ENCODE data around the gene LMAN1L.

Gene LMAN1L

DNA sequence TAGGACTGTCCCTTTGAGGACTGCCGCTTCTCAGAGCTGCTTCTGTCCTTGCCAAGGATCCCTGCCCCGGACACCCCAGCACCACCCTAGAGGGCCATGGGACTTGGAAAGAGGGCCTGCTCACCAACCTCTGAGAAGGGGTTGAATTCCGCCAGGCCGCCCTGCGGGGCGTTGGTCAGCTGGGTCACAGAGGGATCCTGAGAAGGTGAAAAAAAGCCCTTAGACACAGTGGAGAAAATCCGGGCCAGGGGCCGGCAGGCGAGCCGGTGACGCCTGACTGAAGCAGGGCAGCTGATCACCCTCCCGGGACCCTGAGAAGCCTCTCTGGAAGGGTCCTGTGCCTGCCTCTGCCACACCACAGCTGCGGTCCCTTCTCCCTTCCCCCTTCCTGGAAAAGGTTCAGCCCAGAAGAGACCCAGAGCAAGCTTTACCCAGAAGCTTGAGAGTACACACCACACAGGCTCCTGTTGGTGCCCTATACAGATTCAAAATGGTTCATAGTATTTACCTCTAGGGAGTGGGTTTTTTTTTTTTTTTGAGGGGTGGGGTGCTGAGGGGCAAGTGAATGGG is 41.9 kb downstream of the LMAN1L start:
- no peak overlapping the region for H2AK5ac ChIP-seq (ENCODE audit: low read length)
- H3K79me2 ChIP-seq (ENCODE audit: control insufficient read depth, insufficient read depth, low read length): no peaks in the 10 kb centered on the region
- H3K56ac ChIP-seq (ENCODE audit: low read length): no peak overlapping the region
- no peak overlapping the region for H3K4me3 ChIP-seq (ENCODE audit: low read length)
- H3K27me3 ChIP-seq (ENCODE audit: insufficient read depth, low read length, poor library complexity): no peaks in the 10 kb centered on the region
- DNase-seq: no peak
- H3K79me1 ChIP-seq (ENCODE audit: low read length): no peaks in the 10 kb centered on the region
- no peak overlapping the region for H3K4me2 ChIP-seq (ENCODE audit: low read length)
- H2BK5ac ChIP-seq (ENCODE audit: low read length): no peak overlapping the region
- H3K4me1 ChIP-seq (ENCODE audit: control insufficient read depth, low read depth, low read length): no peaks in the 10 kb centered on the region
- no peak overlapping the region for H3K4ac ChIP-seq (ENCODE audit: low read depth, low read length)
- no peak overlapping the region for H3K9ac ChIP-seq (ENCODE audit: low read length)
- no peak overlapping the region for H2BK120ac ChIP-seq (ENCODE audit: low read depth, low read length)
- H4K8ac ChIP-seq (ENCODE audit: low read depth, low read length): no peak overlapping the region
- H3K23ac ChIP-seq (ENCODE audit: low read length): no peak overlapping the region
- no CpG with 5 or more reads among the region's 13 CpGs for WGBS (ENCODE audit: extremely low coverage, insufficient coverage, low lambda C conversion rate)
- H4K5ac ChIP-seq (ENCODE audit: low read length): no peak overlapping the region
- no peak overlapping the region for H3K27ac ChIP-seq (ENCODE audit: low read depth, low read length)
- peaks cover 1% of the 10 kb centered on the region for H3K36me3 ChIP-seq (ENCODE audit: control insufficient read depth, insufficient read depth, low read length)
- H2BK15ac ChIP-seq (replicated peaks; ENCODE audit: low read depth): no peak overlapping the region
- H3K18ac ChIP-seq (ENCODE audit: low read length): no peak overlapping the region

DNA sequence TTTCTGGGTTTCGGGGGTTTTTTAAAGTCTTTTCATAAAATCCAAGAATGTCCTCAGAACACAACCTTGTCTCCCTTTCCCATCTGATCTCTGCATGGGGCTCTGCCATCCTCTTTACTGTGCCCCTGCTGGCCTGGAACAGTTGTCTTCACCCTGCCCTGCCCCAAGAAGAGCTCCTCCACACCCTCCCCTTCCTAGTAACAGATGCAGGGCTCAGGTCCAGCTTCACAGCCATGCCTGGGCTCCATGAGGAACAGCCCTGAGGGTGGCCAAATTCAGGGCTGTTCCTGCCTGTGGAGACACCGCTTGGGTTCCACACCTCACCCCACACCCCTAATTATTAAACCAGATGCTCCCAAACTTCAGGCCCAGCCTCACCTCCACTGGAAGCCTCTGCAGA is 43.2 kb downstream of the LMAN1L start:
- H2BK15ac ChIP-seq (replicated peaks; ENCODE audit: low read depth): no peak overlapping the region
- no peak overlapping the region for H3K27ac ChIP-seq (ENCODE audit: low read depth, low read length)
- H3K79me2 ChIP-seq (ENCODE audit: control insufficient read depth, insufficient read depth, low read length): no peaks in the 10 kb centered on the region
- H3K4ac ChIP-seq (ENCODE audit: low read depth, low read length): no peak overlapping the region
- no peak overlapping the region for H3K4me3 ChIP-seq (ENCODE audit: low read length)
- no peaks in the 10 kb centered on the region for H3K27me3 ChIP-seq (ENCODE audit: insufficient read depth, low read length, poor library complexity)
- peaks cover 1% of the 10 kb centered on the region for H3K36me3 ChIP-seq (ENCODE audit: control insufficient read depth, insufficient read depth, low read length)
- no peak overlapping the region for H3K9ac ChIP-seq (ENCODE audit: low read length)
- no peaks in the 10 kb centered on the region for H3K79me1 ChIP-seq (ENCODE audit: low read length)
- no peak overlapping the region for H3K18ac ChIP-seq (ENCODE audit: low read length)
- H3K56ac ChIP-seq (ENCODE audit: low read length): no peak overlapping the region
- H4K8ac ChIP-seq (ENCODE audit: low read depth, low read length): no peak overlapping the region
- no peak overlapping the region for H4K5ac ChIP-seq (ENCODE audit: low read length)
- WGBS (ENCODE audit: extremely low coverage, insufficient coverage, low lambda C conversion rate): no CpG with 5 or more reads among the region's 2 CpGs
- H2BK5ac ChIP-seq (ENCODE audit: low read length): no peak overlapping the region
- no peak overlapping the region for H2BK120ac ChIP-seq (ENCODE audit: low read depth, low read length)
- DNase-seq: no peak
- H3K4me1 ChIP-seq (ENCODE audit: control insufficient read depth, low read depth, low read length): no peaks in the 10 kb centered on the region
- H3K23ac ChIP-seq (ENCODE audit: low read length): no peak overlapping the region
- no peak overlapping the region for H3K4me2 ChIP-seq (ENCODE audit: low read length)
- no peak overlapping the region for H2AK5ac ChIP-seq (ENCODE audit: low read length)

DNA sequence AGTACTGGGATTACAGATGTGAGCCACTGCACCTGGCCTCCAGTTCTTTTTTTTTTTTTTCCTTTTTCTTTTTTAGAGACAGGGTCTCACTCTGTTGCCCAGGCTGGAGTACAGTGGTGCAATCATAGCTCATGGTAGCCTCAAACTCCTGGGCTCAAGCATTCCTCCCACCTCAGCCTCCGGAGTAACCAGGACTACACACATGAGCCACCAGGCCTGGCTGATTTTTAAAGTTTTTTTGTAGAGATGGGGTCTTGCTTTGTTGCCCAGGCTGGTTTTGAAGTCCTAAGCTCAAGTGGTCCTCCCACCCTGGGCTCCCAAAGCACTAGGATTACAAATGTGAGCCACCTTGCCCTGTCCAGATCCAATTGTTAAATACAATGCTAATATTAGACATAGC is 43.9 kb downstream of the LMAN1L start:
- Histone ChIP-seq H4K5ac (ENCODE audit: low read length) (no peak overlapping the region), H3K23ac (ENCODE audit: low read length) (no peak overlapping the region), H3K4me3 (ENCODE audit: low read length) (no peak overlapping the region), H3K4me1 (ENCODE audit: control insufficient read depth, low read depth, low read length) (no peaks in the 10 kb centered on the region), H3K27ac (ENCODE audit: low read depth, low read length) (no peak overlapping the region), H2BK120ac (ENCODE audit: low read depth, low read length) (no peak overlapping the region), H3K36me3 (ENCODE audit: control insufficient read depth, insufficient read depth, low read length) (no peaks in the 10 kb centered on the region), H3K4me2 (ENCODE audit: low read length) (no peak overlapping the region), H3K9ac (ENCODE audit: low read length) (no peak overlapping the region), H3K4ac (ENCODE audit: low read depth, low read length) (no peak overlapping the region), H3K27me3 (ENCODE audit: insufficient read depth, low read length, poor library complexity) (no peaks in the 10 kb centered on the region), H3K79me1 (ENCODE audit: low read length) (peaks cover 2% of the 10 kb centered on the region), H3K79me2 (ENCODE audit: control insufficient read depth, insufficient read depth, low read length) (no peaks in the 10 kb centered on the region), H2BK15ac (replicated peaks; ENCODE audit: low read depth) (no peak overlapping the region), H2AK5ac (ENCODE audit: low read length) (no peak overlapping the region), H2BK5ac (ENCODE audit: low read length) (no peak overlapping the region), H4K8ac (ENCODE audit: low read depth, low read length) (no peak overlapping the region), H3K56ac (ENCODE audit: low read length) (no peak overlapping the region), H3K18ac (ENCODE audit: low read length) (no peak overlapping the region)
- WGBS (ENCODE audit: extremely low coverage, insufficient coverage, low lambda C conversion rate): no CpG with 5 or more reads among the region's 1 CpG
- DNase-seq: no peak

DNA sequence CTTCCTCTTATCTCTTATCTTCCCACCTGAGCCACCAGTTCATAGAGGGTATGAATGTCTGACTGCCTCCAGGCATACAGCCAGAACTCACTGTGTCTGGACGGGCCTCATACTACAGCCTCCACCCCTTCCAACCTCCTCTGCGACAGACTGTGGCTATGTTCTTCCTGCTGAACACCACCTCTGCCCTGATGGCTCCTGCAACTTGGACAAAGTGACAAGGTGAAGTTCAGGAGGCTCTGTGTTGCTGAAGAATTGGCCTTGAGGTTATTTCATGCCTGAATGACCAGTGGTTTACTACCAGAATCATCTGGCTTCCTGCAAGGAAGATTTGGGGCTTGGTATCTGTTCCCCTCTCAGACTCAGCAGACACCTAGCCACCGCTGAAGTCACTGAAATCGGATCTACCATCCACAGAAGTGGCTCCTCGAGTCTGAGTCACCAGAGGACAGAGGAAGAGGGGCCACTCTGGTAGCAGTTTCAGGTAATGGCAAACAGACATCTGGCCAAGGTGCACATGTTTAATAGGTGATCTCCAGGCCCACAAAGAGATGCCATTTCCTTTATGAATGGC is 44.5 kb downstream of the LMAN1L start:
- Histone ChIP-seq H2BK5ac (ENCODE audit: low read length) (no peak overlapping the region), H3K4me3 (ENCODE audit: low read length) (no peak overlapping the region), H3K18ac (ENCODE audit: low read length) (no peak overlapping the region), H3K4me1 (ENCODE audit: control insufficient read depth, low read depth, low read length) (no peaks in the 10 kb centered on the region), H2BK15ac (replicated peaks; ENCODE audit: low read depth) (no peak overlapping the region), H3K36me3 (ENCODE audit: control insufficient read depth, insufficient read depth, low read length) (no peaks in the 10 kb centered on the region), H2AK5ac (ENCODE audit: low read length) (no peak overlapping the region), H3K4ac (ENCODE audit: low read depth, low read length) (no peak overlapping the region), H4K8ac (ENCODE audit: low read depth, low read length) (no peak overlapping the region), H2BK120ac (ENCODE audit: low read depth, low read length) (no peak overlapping the region), H3K79me1 (ENCODE audit: low read length) (peaks cover 2% of the 10 kb centered on the region), H3K9ac (ENCODE audit: low read length) (no peak overlapping the region), H3K79me2 (ENCODE audit: control insufficient read depth, insufficient read depth, low read length) (no peaks in the 10 kb centered on the region), H3K23ac (ENCODE audit: low read length) (no peak overlapping the region), H4K5ac (ENCODE audit: low read length) (no peak overlapping the region), H3K4me2 (ENCODE audit: low read length) (no peak overlapping the region), H3K27ac (ENCODE audit: low read depth, low read length) (no peak overlapping the region), H3K56ac (ENCODE audit: low read length) (no peak overlapping the region), H3K27me3 (ENCODE audit: insufficient read depth, low read length, poor library complexity) (no peaks in the 10 kb centered on the region)
- DNase-seq: no peak
- WGBS (ENCODE audit: extremely low coverage, insufficient coverage, low lambda C conversion rate): no CpG with 5 or more reads among the region's 5 CpGs

DNA sequence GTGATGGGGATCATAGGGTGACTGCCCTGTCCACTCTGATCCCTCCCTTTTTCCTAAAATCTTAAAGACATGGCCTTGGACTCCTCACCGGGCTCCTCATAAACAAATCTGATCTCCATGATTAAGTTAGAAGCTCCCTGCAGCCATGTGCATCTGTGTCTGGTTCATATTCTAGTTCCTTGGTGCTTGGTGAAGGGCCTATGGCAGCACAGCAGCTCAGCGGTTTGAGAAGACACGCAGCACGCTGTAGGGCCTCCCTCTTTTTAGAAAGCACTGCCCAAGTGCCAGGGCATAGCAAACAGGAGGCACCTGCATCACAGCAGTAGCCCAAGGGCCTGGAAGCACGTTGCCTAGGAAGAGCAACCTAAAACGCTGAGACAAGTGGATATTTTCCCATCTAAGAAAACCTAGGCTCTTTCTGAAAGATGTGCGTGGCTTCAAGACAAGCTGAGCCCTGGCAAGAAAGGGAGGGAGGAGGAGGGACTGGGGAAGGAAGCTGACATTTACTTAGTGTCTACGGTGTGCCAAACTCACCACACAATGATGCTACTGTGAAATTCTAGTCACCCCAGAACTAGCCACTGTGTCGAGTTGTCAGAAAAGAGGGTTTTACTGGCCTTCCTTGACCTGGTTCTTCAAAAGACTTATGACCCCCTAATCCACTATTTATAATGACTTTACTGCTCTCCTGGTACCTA is 45.2 kb downstream of the LMAN1L start:
- Histone ChIP-seq H2AK5ac (ENCODE audit: low read length) (no peak overlapping the region), H3K4me3 (ENCODE audit: low read length) (no peak overlapping the region), H3K56ac (ENCODE audit: low read length) (no peak overlapping the region), H3K4me1 (ENCODE audit: control insufficient read depth, low read depth, low read length) (no peaks in the 10 kb centered on the region), H2BK120ac (ENCODE audit: low read depth, low read length) (no peak overlapping the region), H2BK15ac (replicated peaks; ENCODE audit: low read depth) (no peak overlapping the region), H3K9ac (ENCODE audit: low read length) (no peak overlapping the region), H3K4ac (ENCODE audit: low read depth, low read length) (no peak overlapping the region), H4K5ac (ENCODE audit: low read length) (no peak overlapping the region), H3K79me1 (ENCODE audit: low read length) (peaks cover 2% of the 10 kb centered on the region), H3K27me3 (ENCODE audit: insufficient read depth, low read length, poor library complexity) (no peaks in the 10 kb centered on the region), H4K8ac (ENCODE audit: low read depth, low read length) (no peak overlapping the region), H3K79me2 (ENCODE audit: control insufficient read depth, insufficient read depth, low read length) (no peaks in the 10 kb centered on the region), H3K18ac (ENCODE audit: low read length) (no peak overlapping the region), H2BK5ac (ENCODE audit: low read length) (no peak overlapping the region), H3K27ac (ENCODE audit: low read depth, low read length) (no peak overlapping the region), H3K4me2 (ENCODE audit: low read length) (no peak overlapping the region), H3K36me3 (ENCODE audit: control insufficient read depth, insufficient read depth, low read length) (no peaks in the 10 kb centered on the region), H3K23ac (ENCODE audit: low read length) (no peak overlapping the region)
- no peak for DNase-seq
- WGBS (ENCODE audit: extremely low coverage, insufficient coverage, low lambda C conversion rate): no CpG with 5 or more reads among the region's 9 CpGs
